Hepatic stellate cell (primary cell): ENCODE measurements around the gene UPP1.
"Not testable (repeated sequence)": the region's sequence is repeated elsewhere in the genome, so short reads cannot be mapped to it uniquely, and the experiment has no call there.

Source experiments
- DNase-seq: peaks from one replicate; pipeline ENCODE4 v3.0.0; 2011; ENCODE audit warnings: low spot score

Gene UPP1

GRCh38 chr7:48111596-48111995, 22.5 kb downstream of the UPP1 start:
- no peak for DNase-seq

- peak; percentile 48 for DNase-seq
Observed at GRCh38 chr7:48112401-48113165, 23.5 kb downstream of the UPP1 start.

GRCh38 chr7:48113275-48113674, 24.2 kb downstream of the UPP1 start:
- DNase-seq, result no peak

- no peak for DNase-seq
Observed at GRCh38 chr7:48114115-48114514, 25.1 kb downstream of the UPP1 start.

GRCh38 chr7:48114589-48114988, 25.5 kb downstream of the UPP1 start:
- DNase-seq, result no peak

- DNase-seq, result no peak
Observed at GRCh38 chr7:48116043-48116442, 27.0 kb downstream of the UPP1 start.

- no peak for DNase-seq
Observed at GRCh38 chr7:48118041-48118440, 29.0 kb downstream of the UPP1 start.

- DNase-seq, result not testable (repeated sequence)
Observed at GRCh38 chr7:48120536-48120935, 31.5 kb downstream of the UPP1 start.

- DNase-seq, result no peak
Observed at GRCh38 chr7:48126037-48126436, 37.0 kb downstream of the UPP1 start.

GRCh38 chr7:48130658-48131108, 41.6 kb downstream of the UPP1 start:
- no peak for DNase-seq

- no peak for DNase-seq
Observed at GRCh38 chr7:48132792-48133191, 43.7 kb downstream of the UPP1 start.

- DNase-seq, result no peak
Observed at GRCh38 chr7:48139459-48139858, 50.4 kb downstream of the UPP1 start.

- no peak for DNase-seq
Observed at GRCh38 chr7:48140001-48140681, 51.1 kb downstream of the UPP1 start.

GRCh38 chr7:48141521-48141920, 52.5 kb downstream of the UPP1 start:
- DNase-seq, result no peak

GRCh38 chr7:48144291-48144768, 55.3 kb downstream of the UPP1 start:
- DNase-seq, result no peak

- no peak for DNase-seq
Observed at GRCh38 chr7:48147078-48147591, 58.1 kb downstream of the UPP1 start.

- not testable (repeated sequence) for DNase-seq
Observed at GRCh38 chr7:48147690-48148089, 58.6 kb downstream of the UPP1 start.

GRCh38 chr7:48148311-48148710, 59.2 kb downstream of the UPP1 start:
- no peak for DNase-seq

GRCh38 chr7:48149058-48149457, 60.0 kb downstream of the UPP1 start:
- no peak for DNase-seq

GRCh38 chr7:48150086-48150485, 61.0 kb downstream of the UPP1 start:
- no peak for DNase-seq

GRCh38 chr7:48154792-48155413, 65.8 kb downstream of the UPP1 start:
- peak; percentile 26 for DNase-seq
